H54 (cell line): ENCODE results near the gene CAP2.
"Not testable (repeated sequence)": the region's sequence is repeated elsewhere in the genome, so short reads cannot be mapped to it uniquely, and the experiment has no call there.

ENCODE experiments used
- DNase-seq: peaks from one replicate; pipeline ENCODE4 v3.0.0; 2011; ENCODE audit warnings: low spot score, mixed read lengths; ENCODE audit not compliant: insufficient read length
- FAIRE-seq: peaks from 3 replicates; lab custom pipeline; 2011; peaks lifted over from hg19 to GRCh38; lab: Jason Lieb, UNC
- POLR2A ChIP-seq: IDR thresholded peaks from 2 replicates; pipeline ENCODE4 v1.6.1; 2011; ENCODE audit warnings: low read depth, mild to moderate bottlenecking, low read length

Gene CAP2

GRCh38 chr6:17584241-17584803, 190.9 kb downstream of the CAP2 start:
- peak; percentile 54 for DNase-seq
- FAIRE-seq, result peak; percentile 58
- no peak for TF ChIP-seq POLR2A

GRCh38 chr6:17585766-17586490, 192.5 kb downstream of the CAP2 start:
- TF ChIP-seq POLR2A, result no peak
- FAIRE-seq (no peak), DNase-seq (no peak)

- not testable (repeated sequence) for FAIRE-seq, DNase-seq
Observed at GRCh38 chr6:17586623-17587022, 193.2 kb downstream of the CAP2 start.

DNA sequence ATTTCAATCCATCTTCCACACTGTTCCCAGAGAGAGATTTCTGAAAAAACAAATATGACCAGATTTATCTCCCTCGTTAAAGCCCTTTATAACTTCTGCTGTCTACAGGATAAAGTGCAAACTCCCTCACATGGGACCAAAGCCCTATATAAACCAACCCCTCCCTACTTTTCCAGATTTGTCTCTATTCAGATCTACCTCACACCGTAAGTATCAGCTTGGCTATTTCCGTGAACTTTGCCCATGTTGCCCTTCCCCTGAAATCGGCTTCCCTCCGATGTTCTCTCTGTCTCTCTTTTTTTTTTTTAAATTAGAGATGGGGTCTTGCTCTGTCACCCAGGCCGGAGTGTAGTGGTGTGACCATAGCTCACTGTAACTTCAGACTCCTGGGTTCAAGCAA, 194.6 kb downstream of the CAP2 start:
- DNase-seq, result no peak
- TF ChIP-seq POLR2A, result no peak
- FAIRE-seq, result no peak

- peak; percentile 77 for DNase-seq
- no peak for TF ChIP-seq POLR2A
- FAIRE-seq, result peak; percentile 94
Observed at GRCh38 chr6:17589406-17590096, 196.2 kb downstream of the CAP2 start.

DNA sequence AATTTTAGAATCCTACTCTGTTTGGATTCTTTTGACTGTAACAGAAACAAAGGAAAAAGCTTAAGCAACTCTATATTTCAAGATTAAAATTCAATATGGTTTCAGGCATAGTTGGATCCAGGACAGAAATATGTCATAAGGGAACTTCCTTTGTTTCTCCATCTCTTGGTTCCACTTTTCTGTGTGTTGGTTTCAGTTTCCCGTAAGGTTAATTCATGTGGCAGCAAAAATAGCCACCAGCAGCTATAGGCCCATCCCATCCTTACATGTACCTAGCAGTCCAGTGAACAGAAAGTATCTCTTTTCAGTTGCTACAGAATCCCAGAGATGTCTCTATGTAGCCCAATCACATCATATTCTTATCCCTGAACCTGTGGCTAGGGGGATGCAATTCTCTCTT, 197.9 kb downstream of the CAP2 start:
- no peak for TF ChIP-seq POLR2A
- DNase-seq (no peak), FAIRE-seq (no peak)

DNA sequence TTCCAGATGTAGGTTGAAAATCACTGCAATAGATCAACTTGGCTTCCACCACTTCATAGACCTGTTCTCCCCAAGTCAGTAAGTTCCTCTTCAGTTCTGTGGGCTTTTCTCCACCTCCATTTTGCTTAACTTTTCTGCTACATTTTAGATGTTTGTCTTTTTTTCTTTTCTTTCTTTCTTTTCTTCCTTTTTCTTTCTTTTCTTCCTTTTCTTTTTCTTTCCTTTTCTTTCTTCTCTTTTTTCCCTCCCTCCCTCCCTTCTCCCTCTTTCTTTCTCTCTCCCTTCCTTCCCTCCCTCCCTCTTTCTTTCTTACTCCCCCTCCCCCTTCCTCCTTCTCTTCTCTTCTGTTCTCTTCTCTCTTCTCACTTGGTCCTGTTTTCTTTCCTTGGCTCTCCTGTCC, 199.9 kb downstream of the CAP2 start:
- no peak for TF ChIP-seq POLR2A
- DNase-seq (no peak), FAIRE-seq (no peak)

DNA sequence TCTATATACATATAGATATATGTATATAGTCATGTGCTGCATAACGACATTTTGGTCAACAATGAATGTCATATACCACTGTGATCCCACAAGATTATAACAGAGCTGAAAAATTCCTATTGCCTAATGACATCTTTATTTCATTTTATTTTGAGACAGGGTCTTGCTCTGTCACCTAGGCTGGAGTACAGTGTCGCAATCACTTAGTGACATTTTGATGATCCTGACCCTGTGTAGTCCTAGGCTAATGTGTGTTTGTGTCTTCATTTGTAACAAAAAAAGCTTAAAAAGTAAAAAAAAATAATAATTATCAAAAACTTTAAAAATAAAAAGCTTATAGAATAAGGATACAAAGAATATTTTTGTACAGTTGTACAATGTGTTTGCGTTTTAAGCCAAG, 202.7 kb downstream of the CAP2 start:
- no peak for FAIRE-seq
- TF ChIP-seq POLR2A, result no peak
- DNase-seq, result no peak

- DNase-seq (peak; percentile 94), FAIRE-seq (peak; percentile 83)
- 0 out of 2 replicates have a peak, but pooled peaks have one; percentile 23 for TF ChIP-seq POLR2A
Observed at GRCh38 chr6:17599877-17600526, 206.6 kb downstream of the CAP2 start, which contains the start of gene FAM8A1. Gene FAM8A1 (plus strand): TSS chr6:17600302. CDS start chr6:17600410, 108 bp downstream.

DNA sequence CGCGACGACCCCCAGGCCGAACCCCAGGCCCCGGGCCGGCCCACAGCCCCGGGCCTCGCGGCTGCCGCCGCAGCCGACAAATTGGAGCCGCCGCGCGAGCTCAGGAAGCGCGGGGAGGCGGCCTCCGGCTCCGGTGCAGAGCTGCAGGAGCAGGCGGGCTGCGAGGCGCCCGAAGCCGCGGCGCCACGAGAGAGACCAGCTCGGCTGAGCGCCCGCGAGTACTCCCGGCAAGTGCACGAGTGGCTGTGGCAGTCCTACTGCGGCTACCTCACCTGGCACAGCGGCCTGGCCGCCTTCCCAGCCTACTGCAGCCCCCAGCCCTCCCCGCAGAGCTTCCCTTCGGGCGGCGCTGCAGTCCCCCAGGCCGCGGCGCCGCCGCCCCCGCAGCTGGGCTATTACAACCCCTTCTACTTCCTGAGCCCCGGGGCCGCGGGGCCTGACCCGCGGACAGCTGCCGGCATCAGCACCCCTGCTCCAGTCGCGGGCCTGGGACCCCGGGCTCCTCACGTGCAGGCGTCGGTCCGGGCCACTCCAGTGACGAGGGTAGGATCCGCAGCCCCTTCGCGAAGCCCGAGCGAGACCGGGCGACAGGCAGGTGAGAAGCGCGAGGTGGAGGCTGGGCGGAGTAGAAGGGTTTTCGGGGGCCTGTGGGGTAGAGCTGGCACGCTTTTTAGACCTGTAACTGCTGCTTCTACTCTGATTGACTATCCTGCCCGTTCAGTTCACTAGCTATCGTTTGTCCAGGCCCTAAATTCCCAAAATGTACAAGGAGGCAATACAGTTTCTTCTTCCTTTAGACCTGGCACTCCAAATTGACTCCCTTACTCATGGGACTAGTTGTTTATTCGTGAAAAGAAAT, 207.4 kb downstream of the CAP2 start:
- peak; percentile 40 for DNase-seq
- peak; percentile 15 for FAIRE-seq
- TF ChIP-seq POLR2A, result no peak

GRCh38 chr6:17601386-17601703, 207.9 kb downstream of the CAP2 start:
- FAIRE-seq (no peak), DNase-seq (no peak)
- TF ChIP-seq POLR2A, result no peak

GRCh38 chr6:17602888-17603287, 209.5 kb downstream of the CAP2 start:
- DNase-seq, result no peak
- peak; percentile 6 for FAIRE-seq
- TF ChIP-seq POLR2A, result no peak

- no peak for TF ChIP-seq POLR2A
- DNase-seq (no peak), FAIRE-seq (peak; percentile 50)
Observed at GRCh38 chr6:17606606-17607005, 213.2 kb downstream of the CAP2 start.
